KOPT-K1 (cell line): ENCODE measurements around the gene NAA80.
"Not testable (repeated sequence)": the region's sequence is repeated elsewhere in the genome, so short reads cannot be mapped to it uniquely, and the experiment has no call there.

Source experiments
- H3K27ac ChIP-seq: fragments of 200-600 bp; sonication (generic); 2 replicates; pipeline ENCODE4 v1.5.1; 2016; ENCODE audit warnings: antibody characterized with exemption, mild to moderate bottlenecking, low read depth, low read length; ENCODE audit not compliant: poor library complexity, severe bottlenecking
- H3K36me3 ChIP-seq: fragments of 200-600 bp; sonication (generic); 2 replicates; pipeline ENCODE4 v1.5.1; 2017; ENCODE audit warnings: antibody characterized with exemption, mild to moderate bottlenecking, low read length, moderate library complexity; ENCODE audit not compliant: insufficient read depth
- H3K9me3 ChIP-seq: fragments of 200-600 bp; sonication (generic); 2 replicates; pipeline ENCODE4 v1.5.1; 2017; ENCODE audit warnings: antibody characterized with exemption, low read length, mild to moderate bottlenecking; ENCODE audit not compliant: insufficient read depth, poor library complexity, severe bottlenecking

NAA80 gene

DNA sequence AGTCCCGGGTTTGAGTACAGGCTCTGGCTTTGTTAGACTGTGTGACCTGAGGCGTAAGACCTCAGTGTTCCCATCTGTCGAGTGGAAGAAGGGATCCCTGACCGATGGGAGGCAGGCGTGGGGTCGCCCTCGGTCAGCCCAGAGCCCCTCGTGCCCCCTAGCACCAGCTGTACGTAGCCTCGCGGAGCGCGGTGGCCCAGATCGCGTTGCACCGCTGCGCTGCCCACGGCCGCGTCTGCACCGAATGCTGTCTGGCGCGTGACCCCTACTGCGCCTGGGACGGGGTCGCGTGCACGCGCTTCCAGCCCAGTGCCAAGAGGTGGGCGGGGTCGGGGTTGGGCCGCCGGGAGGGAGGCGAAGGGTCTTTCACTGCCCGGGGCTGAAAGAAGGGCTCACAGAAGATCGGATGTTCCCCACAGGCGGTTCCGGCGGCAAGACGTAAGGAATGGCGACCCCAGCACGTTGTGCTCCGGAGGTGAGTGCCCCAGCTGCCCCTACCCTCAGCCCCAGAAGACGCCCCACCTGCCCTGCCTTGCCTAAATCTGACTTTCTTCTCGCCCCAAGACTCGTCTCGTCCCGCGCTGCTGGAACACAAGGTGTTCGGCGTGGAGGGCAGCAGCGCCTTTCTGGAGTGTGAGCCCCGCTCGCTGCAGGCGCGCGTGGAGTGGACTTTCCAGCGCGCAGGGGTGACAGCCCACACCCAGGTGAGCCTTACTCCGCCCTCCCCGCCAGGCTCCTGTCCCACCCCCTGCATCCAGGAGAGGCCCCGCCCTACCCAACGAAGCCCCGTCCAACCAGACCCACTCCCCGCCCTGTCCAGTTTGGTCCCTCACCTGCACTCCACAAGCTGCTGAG, 23.8 kb downstream of the NAA80 start:
- Histone ChIP-seq H3K9me3 (no peaks in the 10 kb centered on the region), H3K27ac (no peak overlapping the region), H3K36me3 (no peaks in the 10 kb centered on the region)

GRCh38 chr3:50274371-50275104, 24.7 kb downstream of the NAA80 start:
- Histone ChIP-seq H3K27ac (no peak overlapping the region), H3K9me3 (no peaks in the 10 kb centered on the region), H3K36me3 (no peaks in the 10 kb centered on the region)

DNA sequence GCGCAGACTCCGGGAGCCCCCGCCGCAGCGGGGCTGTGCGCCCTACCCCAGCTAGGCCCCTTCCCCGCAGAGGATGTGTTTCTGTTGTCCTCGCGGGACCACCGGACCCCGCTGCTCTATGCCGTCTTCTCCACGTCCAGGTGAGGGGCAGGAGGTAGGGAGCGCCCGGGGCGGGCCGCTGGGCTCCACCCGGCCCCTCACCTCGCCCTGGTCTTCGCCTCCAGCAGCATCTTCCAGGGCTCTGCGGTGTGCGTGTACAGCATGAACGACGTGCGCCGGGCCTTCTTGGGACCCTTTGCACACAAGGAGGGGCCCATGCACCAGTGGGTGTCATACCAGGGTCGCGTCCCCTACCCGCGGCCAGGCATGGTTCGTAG, 25.5 kb downstream of the NAA80 start:
- Histone ChIP-seq H3K27ac (no peak overlapping the region), H3K9me3 (no peaks in the 10 kb centered on the region)

DNA sequence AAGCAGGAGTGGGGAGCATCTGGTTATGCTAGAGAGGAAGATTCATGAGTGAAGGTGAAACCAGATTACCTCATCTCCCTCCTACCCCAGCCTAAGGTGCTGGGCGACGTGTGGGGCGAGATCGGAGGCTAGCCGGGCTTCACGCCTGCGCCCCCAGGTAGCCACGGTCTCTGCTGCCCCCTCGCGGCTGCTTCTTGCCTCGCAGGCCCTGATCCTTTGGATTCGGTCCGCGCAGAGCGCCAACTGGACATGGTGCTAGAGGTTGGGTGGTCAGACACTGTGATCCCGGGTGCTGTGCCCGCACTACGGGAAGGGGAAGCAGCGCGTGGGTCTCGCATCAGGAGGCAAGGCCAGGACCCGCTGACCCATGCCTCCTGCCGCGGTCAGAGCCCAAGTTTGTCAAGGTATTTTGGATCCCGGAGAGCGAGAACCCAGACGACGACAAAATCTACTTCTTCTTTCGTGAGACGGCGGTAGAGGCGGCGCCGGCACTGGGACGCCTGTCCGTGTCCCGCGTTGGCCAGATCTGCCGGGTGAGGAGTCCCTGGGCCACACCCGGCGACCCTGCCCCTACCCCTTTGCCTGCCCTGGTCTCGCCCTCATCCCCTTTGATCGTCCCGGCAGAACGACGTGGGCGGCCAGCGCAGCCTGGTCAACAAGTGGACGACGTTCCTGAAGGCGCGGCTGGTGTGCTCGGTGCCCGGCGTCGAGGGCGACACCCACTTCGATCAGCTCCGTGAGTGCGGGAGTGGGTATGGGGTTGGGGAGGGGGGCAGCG, 26.1 kb downstream of the NAA80 start:
- Histone ChIP-seq H3K9me3 (no peaks in the 10 kb centered on the region), H3K36me3 (no peaks in the 10 kb centered on the region), H3K27ac (no peak overlapping the region)

More for the DNA sequence above, 25.5 kb downstream of the NAA80 start:
- no peaks in the 10 kb centered on the region for H3K36me3 ChIP-seq

- H3K27ac ChIP-seq, H3K9me3 ChIP-seq, H3K36me3 ChIP-seq: not testable (repeated sequence)
Measured at GRCh38 chr3:50272538-50272910, 26.7 kb downstream of the NAA80 start.

- no peak overlapping the region for H3K27ac ChIP-seq
- no peaks in the 10 kb centered on the region for H3K36me3 ChIP-seq
- H3K9me3 ChIP-seq = no peaks in the 10 kb centered on the region
Measured at GRCh38 chr3:50271314-50271936, 27.8 kb downstream of the NAA80 start.

DNA sequence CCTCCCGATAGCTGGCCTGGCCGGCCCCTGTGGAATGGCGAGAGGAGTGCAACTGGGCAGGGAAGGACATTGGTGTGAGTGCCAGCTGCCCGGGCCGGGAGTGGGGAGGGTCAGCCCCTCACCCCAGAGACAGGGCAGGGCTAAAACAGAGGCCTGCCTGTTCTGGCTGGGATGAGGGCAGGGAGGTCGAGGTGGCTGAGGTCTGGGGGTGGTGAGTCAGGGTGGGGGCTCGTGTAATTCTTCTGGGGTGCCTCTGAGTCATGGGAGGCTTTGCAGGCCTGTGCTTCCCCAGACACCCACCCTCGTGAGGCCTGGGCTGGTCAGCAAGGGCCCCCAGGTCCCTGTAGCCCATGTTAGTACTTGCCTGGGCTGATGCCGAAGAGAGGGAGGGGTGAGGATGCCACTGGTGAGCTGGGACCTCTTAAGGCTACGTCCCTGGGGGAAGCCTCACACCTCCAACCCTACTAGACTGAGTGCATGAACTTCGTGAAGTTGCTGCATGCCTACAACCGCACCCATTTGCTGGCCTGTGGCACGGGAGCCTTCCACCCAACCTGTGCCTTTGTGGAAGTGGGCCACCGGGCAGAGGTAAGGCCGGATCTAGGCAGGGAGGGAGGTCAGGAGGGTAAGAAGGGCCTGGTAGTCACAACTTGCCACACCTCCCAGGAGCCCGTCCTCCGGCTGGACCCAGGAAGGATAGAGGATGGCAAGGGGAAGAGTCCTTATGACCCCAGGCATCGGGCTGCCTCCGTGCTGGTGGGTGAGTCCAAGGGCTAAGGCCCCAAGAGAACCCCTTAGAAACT, 28.6 kb downstream of the NAA80 start:
- Histone ChIP-seq H3K36me3 (no peaks in the 10 kb centered on the region), H3K9me3 (no peaks in the 10 kb centered on the region), H3K27ac (no peak overlapping the region)

GRCh38 chr3:50269977-50270413, 29.2 kb downstream of the NAA80 start:
- Histone ChIP-seq H3K27ac (no peak overlapping the region), H3K9me3 (no peaks in the 10 kb centered on the region), H3K36me3 (no peaks in the 10 kb centered on the region)

GRCh38 chr3:50269460-50269859, 29.7 kb downstream of the NAA80 start:
- Histone ChIP-seq H3K9me3 (no peaks in the 10 kb centered on the region), H3K27ac (no peak overlapping the region), H3K36me3 (no peaks in the 10 kb centered on the region)

- Histone ChIP-seq H3K36me3 (no peaks in the 10 kb centered on the region), H3K9me3 (no peaks in the 10 kb centered on the region), H3K27ac (no peak within 1 kb of the TSS)
Measured at GRCh38 chr3:50268703-50269451, 30.3 kb downstream of the NAA80 start, which contains the start of gene SEMA3B. SEMA3B (plus strand) TSS chr3:50269147; CDS start chr3:50269241, 94 bp downstream.

DNA sequence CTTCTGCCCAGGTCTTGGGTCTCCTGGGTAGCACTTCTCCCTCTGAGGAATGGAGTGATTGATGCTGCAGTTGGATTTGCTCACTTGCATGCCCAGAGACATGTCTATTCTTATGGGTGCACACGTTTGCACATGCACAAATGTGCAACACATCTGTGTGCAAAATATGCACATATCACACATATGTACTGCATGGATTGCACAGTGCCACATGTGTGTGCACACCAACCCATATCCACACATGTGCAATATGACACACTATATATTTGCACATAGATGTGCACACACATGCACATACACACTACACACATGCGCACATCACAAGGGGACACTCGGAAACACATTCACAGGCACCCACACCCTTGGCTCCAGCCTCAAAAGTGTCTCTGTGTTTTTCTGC, 30.9 kb downstream of the NAA80 start:
- Histone ChIP-seq H3K36me3 (no peaks in the 10 kb centered on the region), H3K9me3 (no peaks in the 10 kb centered on the region), H3K27ac (no peak overlapping the region)

- no peak overlapping the region for H3K27ac ChIP-seq
- no peaks in the 10 kb centered on the region for H3K9me3 ChIP-seq
- H3K36me3 ChIP-seq = no peaks in the 10 kb centered on the region
Measured at GRCh38 chr3:50267280-50267913, 31.8 kb downstream of the NAA80 start.

GRCh38 chr3:50266836-50267235, 32.4 kb downstream of the NAA80 start:
- no peaks in the 10 kb centered on the region for H3K36me3 ChIP-seq
- no peaks in the 10 kb centered on the region for H3K9me3 ChIP-seq
- no peak overlapping the region for H3K27ac ChIP-seq
